A549 (cell line): ENCODE measurements around the gene MTG2. TPM values are rescaled to one million over a fixed set of nuclear protein-coding genes. Genes with fewer than 3 reads are reported as not detected.

Experiments used
- ATAC-seq, 2 experiments: fragments of 200-7000 bp in 1 of 2; fragments of >200 bp in 1 of 2; cut with Nextera tagmentation in 1 of 2; cut with Tn5 transposase in 1 of 2; 3 replicates each; pipeline versions ENCODE4 v1.8.0 to v1.9.1; 2018 to 2020; ENCODE audit warnings: mild to moderate bottlenecking in 1 of 2, moderate library complexity in 1 of 2
- CTCF ChIA-PET: fragments of 300-600 bp; sonication (Branson Sonifier 250); formaldehyde crosslinking; extraction: SDS; loops from one replicate; lab custom pipeline; 2021; ENCODE audit warnings: antibody characterized with exemption, inconsistent platforms; lab: Yijun Ruan, JAX
- POLR2A ChIA-PET: fragments of 350-600 bp; formaldehyde crosslinking; extraction: SDS; loops from one replicate; lab custom pipeline; 2021; ENCODE audit warnings: antibody characterized with exemption, inconsistent platforms; lab: Yijun Ruan, JAX
- DNase-seq, 2 experiments: peaks; one replicate each; pipeline versions ENCODE4 v3.0.0 to v3.0.0-alpha.2; 2011 to 2016; ENCODE audit warnings: low read depth in 1 of 2, low spot score in 1 of 2
- FAIRE-seq: peaks from 2 replicates; lab custom pipeline; 2011; peaks lifted over from hg19 to GRCh38; lab: Jason Lieb, UNC
- H3K27ac ChIP-seq, 2 experiments: fragments of >200 bp; sonication (Bioruptor Twin); formaldehyde crosslinking; 3 replicates each; pipeline ENCODE4 v1.5.1; 2016 to 2017
- H3K4me1 ChIP-seq: fragments of >200 bp; sonication (Bioruptor Twin); formaldehyde crosslinking; 3 replicates; pipeline ENCODE4 v1.6.1; 2016
- H3K4me2 ChIP-seq: fragments of >200 bp; sonication (Bioruptor Twin); formaldehyde crosslinking; 3 replicates; pipeline ENCODE4 v1.6.1; 2016
- H3K4me3 ChIP-seq: fragments of >200 bp; sonication (Bioruptor Twin); formaldehyde crosslinking; 3 replicates; pipeline ENCODE4 v1.5.1; 2016
- H3K9me3 ChIP-seq: fragments of >200 bp; sonication (Bioruptor Twin); formaldehyde crosslinking; 3 replicates; pipeline ENCODE4 v1.6.1; 2016
- ATOH8 ChIP-seq: fragments of 250-450 bp; sonication (Bioruptor Pico); IDR thresholded peaks from 2 replicates; pipeline ENCODE4 v1.5.0; 2020; ENCODE audit warnings: low read depth, mild to moderate bottlenecking, moderate library complexity
- BCL3 ChIP-seq: fragments of >200 bp; sonication (Bioruptor Twin); formaldehyde crosslinking; IDR thresholded peaks from 3 replicates; pipeline ENCODE4 v1.6.1; 2016
- CEBPB ChIP-seq, 2 experiments: fragments of >200 bp in 1 of 2; sonication (Bioruptor Twin) in 1 of 2; formaldehyde crosslinking in 1 of 2; IDR thresholded peaks; 2 replicates each; pipeline ENCODE4 v1.6.1; 2012 to 2016
- CTCF ChIP-seq: fragments of >200 bp; sonication (Bioruptor Twin); formaldehyde crosslinking; IDR thresholded peaks from 3 replicates; pipeline ENCODE4 v1.5.1; 2016
- EHF ChIP-seq: fragments of 250-450 bp; sonication (Bioruptor Pico); IDR thresholded peaks from 2 replicates; pipeline ENCODE4 v1.5.0; 2020; ENCODE audit warnings: mild to moderate bottlenecking
- EHMT2 ChIP-seq: fragments of 200-600 bp; sonication (generic); IDR thresholded peaks from 2 replicates; pipeline ENCODE4 v1.6.1; 2016; ENCODE audit warnings: antibody characterized with exemption, low read depth, mild to moderate bottlenecking, moderate library complexity
- ELK1 ChIP-seq: fragments of 150-350 bp; IDR thresholded peaks from 2 replicates; pipeline ENCODE4 v1.6.1; 2014; ENCODE audit warnings: low read depth, mild to moderate bottlenecking, low read length
- ESRRA ChIP-seq: fragments of 150-350 bp; IDR thresholded peaks from 2 replicates; pipeline ENCODE4 v1.6.1; 2014; ENCODE audit warnings: mild to moderate bottlenecking, low read length, borderline replicate concordance
- FOSB ChIP-seq: fragments of 250-450 bp; sonication (Bioruptor Pico); IDR thresholded peaks from 2 replicates; pipeline ENCODE4 v1.5.0; 2020; ENCODE audit warnings: mild to moderate bottlenecking, moderate library complexity
- FOSL2 ChIP-seq, 2 experiments: fragments of 450-650 bp in 1 of 2; fragments of >200 bp in 1 of 2; sonication (Bioruptor Twin) in 1 of 2; formaldehyde crosslinking; IDR thresholded peaks; 2 replicates each; pipeline versions ENCODE4 v1.5.0 to v1.6.1; 2016 to 2020; ENCODE audit warnings: mild to moderate bottlenecking in 1 of 2, moderate library complexity in 1 of 2
- HDAC2 ChIP-seq: fragments of 200-600 bp; sonication (generic); IDR thresholded peaks from 2 replicates; pipeline ENCODE4 v1.6.1; 2016
- HMGXB4 ChIP-seq: fragments of 250-450 bp; sonication (Bioruptor Pico); IDR thresholded peaks from 2 replicates; pipeline ENCODE4 v1.5.0; 2021; ENCODE audit warnings: mild to moderate bottlenecking, moderate library complexity, borderline replicate concordance
- JUN ChIP-seq, 2 experiments: fragments of >200 bp; sonication (Bioruptor Twin); formaldehyde crosslinking; IDR thresholded peaks; 2 replicates in 1 of 2; 3 replicates in 1 of 2; pipeline ENCODE4 v1.6.1; 2016 to 2017
- JUNB ChIP-seq: fragments of >200 bp; sonication (Bioruptor Twin); formaldehyde crosslinking; IDR thresholded peaks from 2 replicates; pipeline ENCODE4 v1.6.1; 2016
- KDM1A ChIP-seq: fragments of 200-600 bp; sonication (generic); IDR thresholded peaks from 2 replicates; pipeline ENCODE4 v1.6.1; 2016; ENCODE audit warnings: low read depth, mild to moderate bottlenecking
- NR3C1 ChIP-seq: fragments of >200 bp; sonication (Bioruptor Twin); formaldehyde crosslinking; IDR thresholded peaks from 3 replicates; pipeline ENCODE4 v1.6.1; 2017
- PBX3 ChIP-seq: IDR thresholded peaks from 2 replicates; pipeline ENCODE4 v1.6.1; 2012
- PHF8 ChIP-seq: fragments of 200-600 bp; sonication (generic); IDR thresholded peaks from 2 replicates; pipeline ENCODE4 v1.6.1; 2016; ENCODE audit warnings: low read depth, mild to moderate bottlenecking, antibody characterized with exemption, moderate library complexity, borderline replicate concordance
- POLR2A ChIP-seq: IDR thresholded peaks from 2 replicates; pipeline ENCODE4 v1.6.1; 2012; ENCODE audit warnings: mild to moderate bottlenecking, low read length
- RAD21 ChIP-seq, 2 experiments: fragments of >200 bp in 1 of 2; sonication (Bioruptor Twin) in 1 of 2; formaldehyde crosslinking in 1 of 2; IDR thresholded peaks in 1 of 2; conservative IDR thresholded peaks in 1 of 2; 2 replicates in 1 of 2; 3 replicates in 1 of 2; pipeline ENCODE4 v1.6.1; 2012 to 2018; ENCODE audit warnings: inconsistent platforms in 1 of 2
- RARB ChIP-seq: fragments of 250-450 bp; sonication (Bioruptor Pico); IDR thresholded peaks from 2 replicates; pipeline ENCODE4 v1.8.0; 2021; ENCODE audit warnings: mild to moderate bottlenecking, moderate library complexity
- RNF2 ChIP-seq: fragments of 200-600 bp; sonication (generic); IDR thresholded peaks from 2 replicates; pipeline ENCODE4 v1.6.1; 2016; ENCODE audit warnings: low read depth, mild to moderate bottlenecking, antibody characterized with exemption, moderate library complexity, borderline replicate concordance
- SMC3 ChIP-seq: fragments of >200 bp; sonication (Bioruptor Twin); formaldehyde crosslinking; IDR thresholded peaks from 3 replicates; pipeline ENCODE4 v1.6.1; 2018; ENCODE audit warnings: inconsistent platforms
- SREBF2 ChIP-seq: fragments of 450-650 bp; IDR thresholded peaks from 2 replicates; pipeline ENCODE4 v1.6.1; 2014; ENCODE audit warnings: mild to moderate bottlenecking, moderate library complexity
- TFCP2L1 ChIP-seq: fragments of 250-450 bp; sonication (Bioruptor Pico); IDR thresholded peaks from 2 replicates; pipeline ENCODE4 v1.5.0; 2021; ENCODE audit warnings: mild to moderate bottlenecking
- USF2 ChIP-seq: fragments of 450-650 bp; IDR thresholded peaks from 2 replicates; pipeline ENCODE4 v1.6.1; 2014; ENCODE audit warnings: antibody characterized with exemption
- ZC3H11A ChIP-seq: fragments of 450-650 bp; IDR thresholded peaks from 2 replicates; pipeline ENCODE4 v1.6.1; 2014; ENCODE audit warnings: antibody characterized with exemption, mild to moderate bottlenecking
- ZNF302 ChIP-seq: fragments of 250-450 bp; sonication (Bioruptor Pico); IDR thresholded peaks from 2 replicates; pipeline ENCODE4 v1.9.0; 2021; ENCODE audit warnings: inconsistent platforms, mild to moderate bottlenecking, moderate library complexity
- WGBS: methylation state at CpG from one replicate; pipeline ENCODE4 v1.1.6; 2017; ENCODE audit errors: missing lambda C conversion rate; 5-methylcytosine and 5-hydroxymethylcytosine counted together
- polyA plus RNA-seq, 4 experiments: library from polyadenylated mRNA; depleted of rRNA in 3 of 4; stranded (reverse); fragments of >200 nt; fragmentation: RNase III in 1 of 4; extraction: RNeasy Plus Mini Kit Qiagen cat#74134 plus additional on column Dnase treatment in 1 of 4; gene quantifications; 2 replicates in 3 of 4; 3 replicates in 1 of 4; pipeline ENCODE4 v1.2.3, GENCODE V29; 2011 to 2017

Gene MTG2
- polyA plus RNA-seq, 2 of the 4 experiments (the other 2 are of a cell fraction): 21.9 to 28.7 TPM

GRCh38 chr20:62197311-62197710 is 14.5 kb downstream of the MTG2 start:
- H3K4me1 ChIP-seq: no peaks in the 10 kb centered on the region
- DNase-seq (no peak), FAIRE-seq (no peak), ATAC-seq (no peak)
- H3K27ac ChIP-seq: no peak overlapping the region
- CTCF ChIA-PET: interaction anchor here (0.6 to 2.1 kb wide), 3 partner anchors 12 to 388 kb away, joined by 3 to 6 read pairs (median 4); no protein-coding TSS in a partner anchor
- 98% methylated on average over 9 of the region's 9 CpGs for WGBS
- TF ChIP-seq RARB (CRISPR knock-in tag) (no peak), SREBF2 (no peak), ATOH8 (CRISPR knock-in tag) (no peak), EHMT2 (no peak), FOSL2 (IDR thresholded peaks at IDR 0.05) (no peak), FOSL2 (CRISPR knock-in tag; IDR thresholded peaks at IDR 0.05) (no peak), KDM1A (no peak), FOSB (CRISPR knock-in tag) (no peak), PBX3 (no peak), RAD21 (conservative IDR thresholded peaks at IDR 0.05 in 1 of 2, IDR thresholded peaks at IDR 0.05 in 1 of 2) (no peak), ESRRA (no peak), CEBPB (IDR thresholded peaks at IDR 0.05) (no peak), HDAC2 (no peak), ZC3H11A (no peak), ELK1 (no peak), JUN (IDR thresholded peaks at IDR 0.05) (no peak), JUNB (no peak), PHF8 (no peak), NR3C1 (no peak), TFCP2L1 (CRISPR knock-in tag) (no peak), USF2 (no peak)
- no peak overlapping the region for H3K4me3 ChIP-seq
- no peaks in the 10 kb centered on the region for H3K9me3 ChIP-seq
- H3K4me2 ChIP-seq: no peak overlapping the region
- POLR2A ChIA-PET: no interaction called here

GRCh38 chr20:62197801-62198200 is 15.0 kb downstream of the MTG2 start:
- CTCF ChIA-PET: interaction anchor here (0.6 to 2.1 kb wide), 2 partner anchors 12 to 388 kb away, joined by 4 to 6 read pairs; no protein-coding TSS in a partner anchor
- no peak overlapping the region for H3K27ac ChIP-seq
- H3K4me1 ChIP-seq: no peaks in the 10 kb centered on the region
- FAIRE-seq (no peak), DNase-seq (no peak), ATAC-seq (no peak)
- POLR2A ChIA-PET: no interaction called here
- 95% methylated on average over 15 of the region's 18 CpGs for WGBS
- no peak overlapping the region for H3K4me3 ChIP-seq
- TF ChIP-seq BCL3 (no peak), ZNF302 (CRISPR knock-in tag) (no peak), HMGXB4 (CRISPR knock-in tag) (no peak), RNF2 (no peak), POLR2A (no peak), CTCF (no peak), EHF (CRISPR knock-in tag) (no peak), RAD21 (conservative IDR thresholded peaks at IDR 0.05 in 1 of 2, IDR thresholded peaks at IDR 0.05 in 1 of 2) (no peak), SMC3 (no peak), JUN (IDR thresholded peaks at IDR 0.05) (no peak), EHMT2 (no peak)
- H3K9me3 ChIP-seq: no peaks in the 10 kb centered on the region
- H3K4me2 ChIP-seq: no peak overlapping the region
